B cell (primary cell): Measurements from ENCODE around the gene PRXL2A. TPM values are rescaled to one million over a fixed set of nuclear protein-coding genes. Genes with fewer than 3 reads are reported as not detected.

Source experiments
- ATAC-seq: fragments of 200-7000 bp; cut with Tn5 transposase; one replicate; pipeline ENCODE4 v1.10.0; 2021; ENCODE audit warnings: low read depth, mild to moderate bottlenecking, moderate number of reproducible peaks, moderate library complexity
- CTCF ChIA-PET: fragments of 350-600 bp; sonication (Branson Sonifier 250); formaldehyde crosslinking; loops from one replicate; lab custom pipeline; 2021; ENCODE audit warnings: antibody characterized with exemption, inconsistent platforms; lab: Charles Lee
- POLR2A ChIA-PET: fragments of 350-600 bp; sonication (Branson Sonifier 250); formaldehyde crosslinking; loops from one replicate; lab custom pipeline; 2021; ENCODE audit warnings: antibody characterized with exemption; lab: Charles Lee
- DNase-seq: peaks from one replicate; pipeline ENCODE4 v3.0.0; 2013
- H2AFZ ChIP-seq: 2 replicates; pipeline ENCODE4 v1.6.1; 2012; ENCODE audit warnings: mild to moderate bottlenecking, low read depth, low read length; ENCODE audit not compliant: insufficient read depth, poor library complexity, severe bottlenecking
- H3K27ac ChIP-seq, 2 donors: 1 replicate in 1 of 2; 2 replicates in 1 of 2; pipeline ENCODE4 v1.5.1; 2012 to 2013; ENCODE audit warnings: low read length in 2 of 2, mild to moderate bottlenecking in 2 of 2, moderate library complexity in 1 of 2
- H3K27me3 ChIP-seq, 4 experiments: fragments of 200-600 bp in 1 of 4; sonication (generic) in 1 of 4; replicated peaks in 1 of 4; 1 replicate in 2 of 4; 2 replicates in 2 of 4; pipeline versions ENCODE4 v1.6.1 to v1.7.0; 2013 to 2016; ENCODE audit warnings: low read length in 3 of 4, mild to moderate bottlenecking in 2 of 4, mixed read lengths in 1 of 4, moderate library complexity in 1 of 4; ENCODE audit not compliant: insufficient read depth in 4 of 4, control insufficient read depth in 3 of 4; ENCODE audit errors: control extremely low read depth in 1 of 4
- H3K36me3 ChIP-seq, 2 experiments: replicated peaks in 1 of 2; 1 replicate in 1 of 2; 2 replicates in 1 of 2; pipeline versions ENCODE4 v1.6.1 to v1.7.1; 2013; ENCODE audit warnings: low read length in 1 of 2; ENCODE audit not compliant: insufficient read depth in 2 of 2, control insufficient read depth in 1 of 2; ENCODE audit errors: control extremely low read depth in 1 of 2, extremely low read depth in 1 of 2
- H3K4me1 ChIP-seq, 2 donors: fragments of 200-600 bp in 1 of 2; sonication (generic) in 1 of 2; 1 replicate in 1 of 2; 2 replicates in 1 of 2; pipeline versions ENCODE4 v1.5.1 to v1.6.1; 2013 to 2017; ENCODE audit warnings: low read length in 2 of 2; ENCODE audit not compliant: control insufficient read depth in 2 of 2, insufficient read depth in 2 of 2
- H3K4me2 ChIP-seq: replicated peaks from 2 replicates; pipeline ENCODE3; 2012; ENCODE audit warnings: mild to moderate bottlenecking, low read depth, low read length; ENCODE audit not compliant: poor library complexity, severe bottlenecking
- H3K4me3 ChIP-seq, 5 experiments: fragments of 200-600 bp in 1 of 5; sonication (generic) in 1 of 5; 1 replicate in 3 of 5; 2 replicates in 2 of 5; pipeline versions ENCODE4 v1.5.1 to v1.7.0; 2011 to 2016; ENCODE audit warnings: low read length in 4 of 5, mild to moderate bottlenecking in 4 of 5, low read depth in 2 of 5, control low read depth in 1 of 5, moderate library complexity in 1 of 5; ENCODE audit not compliant: insufficient read depth in 1 of 5; ENCODE audit errors: control extremely low read depth in 1 of 5, extremely low read depth in 1 of 5
- H3K79me2 ChIP-seq: fragments of 200-600 bp; sonication (generic); one replicate; pipeline ENCODE4 v1.6.0; 2016; ENCODE audit warnings: low read length; ENCODE audit not compliant: control insufficient read depth, insufficient read depth
- H3K9ac ChIP-seq: fragments of 200-600 bp; sonication (generic); 2 replicates; pipeline ENCODE4 v1.6.1; 2017; ENCODE audit warnings: mild to moderate bottlenecking, low read length, moderate library complexity
- H3K9me3 ChIP-seq, 3 donors: one replicate each; pipeline versions ENCODE4 v1.6.1 to v1.7.1; 2013; ENCODE audit warnings: low read length in 2 of 3; ENCODE audit not compliant: control insufficient read depth in 2 of 3, insufficient read depth in 1 of 3; ENCODE audit errors: control extremely low read depth in 1 of 3
- H4K20me1 ChIP-seq: 2 replicates; pipeline ENCODE4 v1.6.0; 2012; ENCODE audit warnings: mild to moderate bottlenecking, low read length; ENCODE audit not compliant: insufficient read depth, control insufficient read depth, poor library complexity, severe bottlenecking
- H3K27ac Mint-ChIP-seq: one replicate; pipeline ENCODE4 v1.8.0; 2021; ENCODE audit warnings: mixed read lengths
- H3K27me3 Mint-ChIP-seq: one replicate; pipeline ENCODE4 v1.8.0; 2021; ENCODE audit warnings: mixed read lengths
- H3K4me1 Mint-ChIP-seq: one replicate; pipeline ENCODE4 v1.8.0; 2021; ENCODE audit warnings: mixed read lengths
- H3K4me3 Mint-ChIP-seq: one replicate; pipeline ENCODE4 v1.8.0; 2021; ENCODE audit warnings: mixed read lengths
- H3K9me3 Mint-ChIP-seq: one replicate; pipeline ENCODE4 v1.8.0; 2022; ENCODE audit warnings: mixed read lengths; ENCODE audit not compliant: insufficient read depth
- CTCF ChIP-seq: fragments of 200-600 bp; IDR thresholded peaks from one replicate; pipeline ENCODE4 v1.8.0; 2022; ENCODE audit warnings: antibody characterized with exemption, mild to moderate bottlenecking
- EZH2 ChIP-seq: IDR thresholded peaks from 2 replicates; pipeline ENCODE4 v1.6.1; 2012; ENCODE audit warnings: borderline replicate concordance, low read depth, mild to moderate bottlenecking, moderate library complexity, low read length; ENCODE audit not compliant: insufficient read depth, poor library complexity, severe bottlenecking
- WGBS: methylation state at CpG from one replicate; pipeline ENCODE4 v1.1.5; 2013; ENCODE audit warnings: missing lambda C conversion rate; ENCODE audit not compliant: insufficient coverage; 5-methylcytosine and 5-hydroxymethylcytosine counted together
- intact Hi-C: fragments of 100-400 bp; cut with micrococcal nuclease; formaldehyde crosslinking; loops from one replicate; pipeline ENCODE4 v1.10.0; 2022
- polyA plus RNA-seq: library from polyadenylated mRNA; depleted of rRNA; stranded (reverse); fragments of >200 nt; gene quantifications from 2 replicates; pipeline ENCODE4 v1.2.3, GENCODE V29; 2012
- total RNA-seq, 2 donors: library from RNA; stranded (reverse); fragments of 120-200 nt in 1 of 2; gene quantifications; 1 replicate in 1 of 2; 2 replicates in 1 of 2; pipeline versions ENCODE4 v1.2.3 to v1.2.4, GENCODE V29; 2013 to 2022

Gene PRXL2A
- total and polyA plus RNA-seq, 2 donors (not counting 1 experiment from before 2014, with no cell fraction given) = 2.8 to 9.4 TPM

- H3K4me1 Mint-ChIP-seq = peaks cover 13% of the 10 kb centered on the region
- Histone ChIP-seq H3K4me2 (no peak overlapping the region), H3K4me1 (peaks cover 6 to 15% of the 10 kb centered on the region in 2 donors), H4K20me1 (no peaks in the 10 kb centered on the region), H3K27ac (no peak overlapping the region), H3K79me2 (no peaks in the 10 kb centered on the region), H3K9me3 (peaks cover 0 to 5% (median 0%) of the 10 kb centered on the region in 3 donors), H2AFZ (no peak overlapping the region), H3K27me3 (no peaks in the 10 kb centered on the region), H3K9ac (no peak overlapping the region), H3K4me3 (no peak overlapping the region), H3K36me3 (no peaks in the 10 kb centered on the region)
- DNase-seq (no peak), ATAC-seq (no peak)
- ChIA-PET CTCF (interaction anchor here (1.7 to 1.8 kb wide), 2 partner anchors 12 to 95 kb away, joined by 5 read pairs; no protein-coding TSS in a partner anchor), POLR2A (no interaction called here)
- intact Hi-C loops = no loop called here
- H3K27me3 Mint-ChIP-seq = peaks cover 5% of the 10 kb centered on the region
- H3K9me3 Mint-ChIP-seq = no peaks in the 10 kb centered on the region
- 77% methylated on average over 2 of the region's 2 CpGs for WGBS
- H3K27ac Mint-ChIP-seq = no peak overlapping the region
- H3K4me3 Mint-ChIP-seq = peak overlapping the region; percentile 91
- no peak for TF ChIP-seq CTCF
- TF ChIP-seq EZH2 = no peak
Observed at GRCh38 chr10:80410122-80410521, 1.8 kb downstream of the PRXL2A start.

GRCh38 chr10:80410578-80411145 lies 2.3 kb downstream of the PRXL2A start:
- H3K9me3 Mint-ChIP-seq = no peaks in the 10 kb centered on the region
- DNase-seq (no peak), ATAC-seq (no peak)
- TF ChIP-seq EZH2 (no peak), CTCF (no peak)
- no peaks in the 10 kb centered on the region for H3K79me2 ChIP-seq
- H3K4me3 Mint-ChIP-seq = no peak overlapping the region
- no peak overlapping the region for H3K4me2 ChIP-seq
- H3K4me1 ChIP-seq = peaks cover 6 to 15% of the 10 kb centered on the region in 2 donors
- peaks cover 5% of the 10 kb centered on the region for H3K27me3 Mint-ChIP-seq
- no peak overlapping the region for H3K9ac ChIP-seq
- H3K36me3 ChIP-seq = no peaks in the 10 kb centered on the region
- H3K4me1 Mint-ChIP-seq = peaks cover 13% of the 10 kb centered on the region
- no peak overlapping the region for H3K4me3 ChIP-seq
- H3K27ac ChIP-seq = no peak overlapping the region
- POLR2A ChIA-PET = no interaction called here
- 92% methylated on average over 1 of the region's 5 CpGs for WGBS
- CTCF ChIA-PET = interaction anchor here (1.0 to 1.8 kb wide), 4 partner anchors 11 to 130 kb away, joined by 3 to 5 read pairs (median 4); no protein-coding TSS in a partner anchor
- no peaks in the 10 kb centered on the region for H3K27me3 ChIP-seq
- intact Hi-C loops = no loop called here
- peaks cover 0 to 5% (median 0%) of the 10 kb centered on the region in 3 donors for H3K9me3 ChIP-seq
- no peak overlapping the region for H2AFZ ChIP-seq
- H4K20me1 ChIP-seq = no peaks in the 10 kb centered on the region
- H3K27ac Mint-ChIP-seq = no peak overlapping the region
